Panc1 (cell line): Measurements from ENCODE around the gene VPS13A.

Source experiments
- CTCF ChIP-seq: fragments of 450-650 bp; IDR thresholded peaks from 2 replicates; pipeline ENCODE4 v1.5.1; 2017; ENCODE audit warnings: mild to moderate bottlenecking
- POLR2AphosphoS5 ChIP-seq: IDR thresholded peaks from 2 replicates; pipeline ENCODE4 v1.6.1; 2012; ENCODE audit warnings: mild to moderate bottlenecking, low read depth, low read length, moderate library complexity
- REST ChIP-seq, 2 experiments: IDR thresholded peaks; 2 replicates each; pipeline ENCODE4 v1.6.1; 2011 to 2012; ENCODE audit warnings: low read depth in 2 of 2, control low read depth in 1 of 2, low read length in 1 of 2, mild to moderate bottlenecking in 1 of 2, moderate library complexity in 1 of 2; ENCODE audit not compliant: insufficient read depth in 1 of 2
- SIN3A ChIP-seq: IDR thresholded peaks from 2 replicates; pipeline ENCODE4 v1.6.1; 2012; ENCODE audit warnings: low read depth, mild to moderate bottlenecking, low read length, moderate library complexity, borderline replicate concordance; ENCODE audit not compliant: insufficient read depth
- TCF7L2 ChIP-seq: IDR thresholded peaks from 2 replicates; pipeline ENCODE4 v1.6.1; 2011; ENCODE audit warnings: mild to moderate bottlenecking, low read depth, low read length, inconsistent platforms

- TF ChIP-seq REST (IDR thresholded peaks at IDR 0.05; ENCODE audit: insufficient read depth in 1 of 2, low read depth in 2 of 2, low read length in 1 of 2) = no peak
- TF ChIP-seq CTCF = no peak
- TF ChIP-seq POLR2AphosphoS5 = no peak
- TF ChIP-seq TCF7L2 = no peak
- no peak for TF ChIP-seq SIN3A
Measured at GRCh38 chr9:77432053-77432452, 254.7 kb downstream of the VPS13A start.
